MCF 10A (cell line): Measurements from ENCODE around the gene SLC24A3. TPM values are rescaled to one million over a fixed set of nuclear protein-coding genes. Genes with fewer than 3 reads are reported as not detected.

ENCODE experiments used
- BruUV-seq: library from RNA; stranded (reverse); fragments of 400-500 nt; replicated peaks from 2 replicates; lab custom pipeline; 2021; lab: Mats Ljungman, UMichigan
- CTCF ChIA-PET: fragments of 300-600 bp; sonication (Branson Sonifier 250); formaldehyde crosslinking; extraction: SDS; loops from one replicate; lab custom pipeline; 2021; ENCODE audit warnings: antibody characterized with exemption, inconsistent platforms; lab: Yijun Ruan, JAX
- POLR2A ChIA-PET: fragments of 300-600, 350-650 bp; sonication (Branson Sonifier 250); formaldehyde crosslinking; extraction: SDS; loops from one replicate; lab custom pipeline; 2020; ENCODE audit warnings: antibody characterized with exemption, inconsistent platforms; lab: Yijun Ruan, JAX
- DNase-seq: peaks from one replicate; pipeline ENCODE4 v3.0.0-alpha.2; 2018; ENCODE audit not compliant: unreplicated experiment
- H3K27ac Mint-ChIP-seq: one replicate; pipeline ENCODE4 v1.8.0; 2022; ENCODE audit warnings: mild to moderate bottlenecking, low read depth, mixed read lengths; ENCODE audit not compliant: unreplicated experiment
- H3K27me3 Mint-ChIP-seq: one replicate; pipeline ENCODE4 v1.8.0; 2022; ENCODE audit warnings: mixed read lengths; ENCODE audit not compliant: insufficient read depth, unreplicated experiment
- H3K36me3 Mint-ChIP-seq: one replicate; pipeline ENCODE4 v1.8.0; 2022; ENCODE audit warnings: mild to moderate bottlenecking, moderate library complexity, mixed read lengths; ENCODE audit not compliant: insufficient read depth, unreplicated experiment
- H3K4me1 Mint-ChIP-seq: one replicate; pipeline ENCODE4 v1.8.0; 2022; ENCODE audit warnings: mixed read lengths; ENCODE audit not compliant: insufficient read depth, unreplicated experiment
- H3K4me3 Mint-ChIP-seq: one replicate; pipeline ENCODE4 v1.8.0; 2022; ENCODE audit warnings: mild to moderate bottlenecking, moderate library complexity, mixed read lengths; ENCODE audit not compliant: unreplicated experiment
- H3K9me3 Mint-ChIP-seq: one replicate; pipeline ENCODE4 v1.8.0; 2022; ENCODE audit warnings: mixed read lengths; ENCODE audit not compliant: unreplicated experiment
- CTCF ChIP-seq: fragments of 200-600 bp; IDR thresholded peaks from one replicate; pipeline ENCODE4 v1.8.0; 2022; ENCODE audit warnings: antibody characterized with exemption, mild to moderate bottlenecking; ENCODE audit not compliant: unreplicated experiment
- intact Hi-C: fragments of 100-400 bp; cut with micrococcal nuclease; formaldehyde crosslinking; loops from 2 replicates; pipeline ENCODE4 v1.14.1; 2022
- total RNA-seq: library from RNA; stranded (reverse); gene quantifications from 2 replicates; pipeline ENCODE4 v1.2.3, GENCODE V29; 2022

SLC24A3 gene
- total RNA-seq, 1 experiment from 2014 or later: not detected

DNA sequence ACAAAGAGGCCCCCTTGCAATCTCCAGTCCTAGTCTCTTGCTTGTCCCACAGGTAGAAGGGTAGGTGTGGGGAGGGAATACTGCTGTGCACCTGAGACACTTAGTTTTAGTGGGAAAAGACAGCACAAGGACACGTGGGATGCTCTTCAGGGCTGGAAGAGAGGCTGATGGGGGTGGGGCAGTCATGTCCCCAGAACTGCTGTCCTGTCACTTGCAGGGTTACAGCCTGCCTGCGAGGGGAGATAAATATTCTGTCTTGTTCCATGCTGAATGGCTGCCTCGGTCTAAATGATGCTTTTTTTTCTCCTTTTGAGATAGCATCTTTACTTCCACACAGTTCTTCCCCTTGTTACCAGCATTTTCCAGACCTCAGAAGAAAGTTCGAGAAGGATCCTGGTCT lies 106.2 kb downstream of the SLC24A3 start:
- Mint-ChIP-seq H3K9me3 (peaks cover 8% of the 10 kb centered on the region), H3K36me3 (no peaks in the 10 kb centered on the region), H3K27me3 (no peaks in the 10 kb centered on the region), H3K27ac (no peak overlapping the region), H3K4me3 (no peak overlapping the region), H3K4me1 (no peaks in the 10 kb centered on the region)
- CTCF ChIA-PET: interaction anchor here (0.7 kb wide), 1 partner anchor 1293 kb away, joined by 3 read pairs; no protein-coding TSS in a partner anchor
- intact Hi-C loops: no loop called here
- TF ChIP-seq CTCF: no peak
- no peak for DNase-seq
- POLR2A ChIA-PET: no interaction called here
- BruUV-seq: no TSS peak

DNA sequence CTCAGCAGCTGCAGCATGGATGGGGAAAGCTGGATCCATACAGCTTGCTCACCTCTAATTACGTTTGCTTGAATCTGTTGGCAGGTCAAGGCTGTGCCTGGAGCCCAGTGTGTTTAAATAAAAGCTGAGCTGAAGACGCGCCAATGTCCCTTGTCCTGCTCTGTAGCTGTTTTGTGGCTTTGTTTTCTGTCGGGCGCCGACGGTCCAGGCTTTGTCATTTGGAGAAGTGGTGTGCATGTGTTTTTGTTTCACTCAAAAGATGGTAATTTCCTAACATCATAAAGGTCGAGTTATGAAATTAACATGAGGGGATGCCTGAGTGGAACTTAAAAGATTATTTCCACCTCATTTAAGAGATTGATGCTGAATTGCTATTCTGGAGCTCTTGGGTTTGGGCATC lies 107.6 kb downstream of the SLC24A3 start:
- intact Hi-C loops: no loop called here
- no peak for TF ChIP-seq CTCF
- DNase-seq: no peak
- Mint-ChIP-seq H3K4me1 (no peaks in the 10 kb centered on the region), H3K9me3 (peaks cover 8% of the 10 kb centered on the region), H3K4me3 (no peak overlapping the region), H3K27me3 (no peaks in the 10 kb centered on the region), H3K36me3 (no peaks in the 10 kb centered on the region), H3K27ac (no peak overlapping the region)
- ChIA-PET POLR2A (no interaction called here), CTCF (no interaction called here)
- BruUV-seq: no TSS peak

DNA sequence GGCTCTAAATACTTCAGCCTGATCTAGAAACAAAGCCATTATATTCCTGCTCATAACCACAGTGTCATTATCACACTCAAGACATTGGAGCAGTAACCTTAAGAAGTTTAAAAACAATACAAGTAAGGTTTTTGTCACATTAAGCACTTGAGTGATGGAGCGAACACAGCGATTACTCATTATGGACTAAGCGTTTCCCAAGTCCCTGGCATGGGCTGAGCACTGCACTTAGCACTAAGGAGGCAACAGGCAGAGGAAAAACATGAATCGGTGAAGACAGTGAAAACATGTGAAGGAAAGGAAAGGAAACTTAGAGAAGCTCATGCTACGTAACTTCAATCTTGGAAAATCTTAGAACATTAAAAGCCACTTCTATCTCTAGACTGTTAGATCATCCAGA lies 108.7 kb downstream of the SLC24A3 start:
- intact Hi-C loops: no loop called here
- BruUV-seq: no TSS peak
- ChIA-PET POLR2A (interaction anchor here (0.6 kb wide), 1 partner anchor 1089 kb away, joined by 3 read pairs; no protein-coding TSS in a partner anchor), CTCF (no interaction called here)
- TF ChIP-seq CTCF: no peak
- H3K36me3 Mint-ChIP-seq: no peaks in the 10 kb centered on the region
- no peak for DNase-seq
- H3K9me3 Mint-ChIP-seq: peaks cover 8% of the 10 kb centered on the region
- H3K4me1 Mint-ChIP-seq: no peaks in the 10 kb centered on the region
- H3K4me3 Mint-ChIP-seq: no peak overlapping the region
- no peak overlapping the region for H3K27ac Mint-ChIP-seq
- no peaks in the 10 kb centered on the region for H3K27me3 Mint-ChIP-seq

GRCh38 chr20:19322061-19322985 lies 109.9 kb downstream of the SLC24A3 start:
- ChIA-PET POLR2A (interaction anchor here (0.6 kb wide), 1 partner anchor 47 kb away, joined by 3 read pairs; no protein-coding TSS in a partner anchor), CTCF (interaction anchor here (0.6 kb wide), 2 partner anchors 8 to 115 kb away, joined by 3 read pairs; no protein-coding TSS in a partner anchor)
- Mint-ChIP-seq H3K4me1 (no peaks in the 10 kb centered on the region), H3K27ac (no peak overlapping the region), H3K4me3 (no peak overlapping the region), H3K27me3 (no peaks in the 10 kb centered on the region), H3K9me3 (peaks cover 8% of the 10 kb centered on the region), H3K36me3 (no peaks in the 10 kb centered on the region)
- BruUV-seq: no TSS peak
- DNase-seq: no peak
- intact Hi-C loops: no loop called here
- TF ChIP-seq CTCF: no peak
